ENCODE measurements around the gene IL1RL2.

IL1RL2 gene

GRCh38 chr2:102186791-102187495 is at the start of gene IL1RL2:
TSS of gene IL1RL2 (plus strand) at chr2:102187023. CDS start at chr2:102187868, 845 bp downstream.
- no peak for DNase-seq (ENCODE audit: low read depth in 2 of 2)

- no peak for DNase-seq (ENCODE audit: low read depth in 2 of 2)
These were observed 49.7 kb upstream of the IL1RL2 start for GRCh38 chr2:102137138-102137537.

GRCh38 chr2:102138331-102138730 is 48.5 kb upstream of the IL1RL2 start:
- no peak for DNase-seq (ENCODE audit: low read depth in 2 of 2)

- DNase-seq (ENCODE audit: low read depth in 2 of 2) = no peak
These were observed 47.0 kb upstream of the IL1RL2 start for GRCh38 chr2:102139851-102140250.

GRCh38 chr2:102140377-102140776 is 46.4 kb upstream of the IL1RL2 start:
- no peak for DNase-seq (ENCODE audit: low read depth in 2 of 2)

GRCh38 chr2:102141011-102141943 is 45.5 kb upstream of the IL1RL2 start:
- DNase-seq (ENCODE audit: low read depth in 2 of 2) = no peak

GRCh38 chr2:102141970-102142828 is 44.6 kb upstream of the IL1RL2 start, which contains the start of gene IL1R1:
TSS of gene IL1R1 (plus strand) at chr2:102142746. CDS start at chr2:102157725, 14,979 bp downstream.
- no peak for DNase-seq (ENCODE audit: low read depth in 2 of 2)

- DNase-seq (ENCODE audit: low read depth in 2 of 2) = no peak
These were observed 43.9 kb upstream of the IL1RL2 start for GRCh38 chr2:102142829-102143449.

- no peak for DNase-seq (ENCODE audit: low read depth in 2 of 2)
These were observed 43.3 kb upstream of the IL1RL2 start for GRCh38 chr2:102143450-102143985.

GRCh38 chr2:102144128-102144527 is 42.7 kb upstream of the IL1RL2 start:
- no peak for DNase-seq (ENCODE audit: low read depth in 2 of 2)

- no peak for DNase-seq (ENCODE audit: low read depth in 2 of 2)
These were observed 41.7 kb upstream of the IL1RL2 start for GRCh38 chr2:102145107-102145506.

GRCh38 chr2:102145934-102146333 is 40.9 kb upstream of the IL1RL2 start:
- no peak for DNase-seq (ENCODE audit: low read depth in 2 of 2)

- DNase-seq (ENCODE audit: low read depth in 2 of 2) = peak; percentile 11 to 21
These were observed 38.9 kb upstream of the IL1RL2 start for GRCh38 chr2:102147935-102148334.

- DNase-seq (ENCODE audit: low read depth in 2 of 2) = no peak
These were observed 37.6 kb upstream of the IL1RL2 start for GRCh38 chr2:102149243-102149642.

- DNase-seq (ENCODE audit: low read depth in 2 of 2) = no peak
These were observed 37.0 kb upstream of the IL1RL2 start for GRCh38 chr2:102149644-102150455.

- DNase-seq (ENCODE audit: low read depth in 2 of 2) = no peak
These were observed 32.5 kb upstream of the IL1RL2 start for GRCh38 chr2:102154364-102154763.

GRCh38 chr2:102154946-102155702 is 31.7 kb upstream of the IL1RL2 start:
- no peak for DNase-seq (ENCODE audit: low read depth in 2 of 2)

GRCh38 chr2:102155703-102156515 is 30.9 kb upstream of the IL1RL2 start:
- no peak for DNase-seq (ENCODE audit: low read depth in 2 of 2)

Measured in activated CD8-positive, alpha-beta memory T cell treated with anti-CD3 and anti-CD28 coated beads for 4 hours (primary cell).